A673 (cell line): ENCODE measurements around the gene BABAM2. TPM values are rescaled to one million over a fixed set of nuclear protein-coding genes. Genes with fewer than 3 reads are reported as not detected.

Experiments
- BruUV-seq: library from RNA; stranded (reverse); fragments of 400-500 nt; replicated peaks from 2 replicates; lab custom pipeline; 2021; lab: Mats Ljungman, UMichigan
- CTCF ChIA-PET: fragments of 300-600 bp; sonication (Branson Sonifier 250); formaldehyde crosslinking; loops from one replicate; lab custom pipeline; 2022; ENCODE audit warnings: antibody characterized with exemption; lab: Charles Lee
- POLR2A ChIA-PET: fragments of 300-600 bp; sonication (Branson Sonifier 250); formaldehyde crosslinking; loops from one replicate; lab custom pipeline; 2022; ENCODE audit warnings: antibody characterized with exemption; ENCODE audit not compliant: low non-redundant PET; lab: Charles Lee
- DNase-seq: peaks from one replicate; pipeline ENCODE4 v3.0.0-alpha.2; 2015; ENCODE audit warnings: low spot score
- H3K27ac ChIP-seq: fragments of 200-600 bp; sonication (generic); 2 replicates; pipeline ENCODE4 v1.5.1; 2016; ENCODE audit warnings: mixed run types, low read depth, mild to moderate bottlenecking, mixed read lengths, antibody characterized with exemption, low read length; ENCODE audit not compliant: poor library complexity, severe bottlenecking
- H3K27me3 ChIP-seq: fragments of 200-600 bp; sonication (generic); replicated peaks from 2 replicates; pipeline ENCODE4 v1.6.1; 2017; ENCODE audit warnings: mixed run types, low read depth, mild to moderate bottlenecking, mixed read lengths, antibody characterized with exemption, low read length; ENCODE audit not compliant: insufficient read depth, poor library complexity
- H3K36me3 ChIP-seq: fragments of 200-600 bp; sonication (generic); 2 replicates; pipeline ENCODE4 v1.6.1; 2016; ENCODE audit warnings: mixed run types, mild to moderate bottlenecking, mixed read lengths, antibody characterized with exemption, low read length; ENCODE audit not compliant: insufficient read depth, poor library complexity, severe bottlenecking
- H3K4me1 ChIP-seq: fragments of 200-600 bp; sonication (generic); 2 replicates; pipeline ENCODE4 v1.6.1; 2017; ENCODE audit warnings: mixed run types, mild to moderate bottlenecking, mixed read lengths, antibody characterized with exemption, low read length; ENCODE audit not compliant: insufficient read depth, poor library complexity, severe bottlenecking
- H3K4me3 ChIP-seq: fragments of 200-600 bp; sonication (generic); 2 replicates; pipeline ENCODE4 v1.5.1; 2016; ENCODE audit warnings: low read depth, mixed run types, mild to moderate bottlenecking, mixed read lengths, low read length; ENCODE audit not compliant: poor library complexity, severe bottlenecking
- H3K9me3 ChIP-seq: fragments of 200-600 bp; sonication (generic); 2 replicates; pipeline ENCODE4 v1.6.1; 2016; ENCODE audit warnings: mixed run types, low read depth, mild to moderate bottlenecking, mixed read lengths, antibody characterized with exemption, low read length; ENCODE audit not compliant: poor library complexity, severe bottlenecking
- CTCF ChIP-seq: fragments of 300-800, 200-600 bp; sonication (generic); conservative IDR thresholded peaks from 2 replicates; pipeline ENCODE4 v1.5.1; 2017; ENCODE audit warnings: low read depth, mild to moderate bottlenecking, antibody characterized with exemption, low read length, moderate library complexity, mixed read lengths
- EZH2 ChIP-seq: fragments of 200-600 bp; sonication (generic); IDR thresholded peaks from 2 replicates; pipeline ENCODE4 v1.6.1; 2017; ENCODE audit warnings: borderline replicate concordance, low read depth, mild to moderate bottlenecking, mixed read lengths, antibody characterized with exemption, low read length; ENCODE audit not compliant: poor library complexity, severe bottlenecking
- intact Hi-C: fragments of 100-400 bp; cut with micrococcal nuclease; formaldehyde crosslinking; loops from one replicate; pipeline ENCODE4 v1.10.0; 2022; ENCODE audit not compliant: unreplicated experiment
- total RNA-seq: library from RNA; stranded (reverse); gene quantifications from 2 replicates; pipeline ENCODE4 v1.2.3, GENCODE V29; 2021

The BABAM2 gene
- total RNA-seq, 1 experiment from 2014 or later: 21.8 TPM

- TF ChIP-seq EZH2: no peak
- TF ChIP-seq CTCF: no peak
- no peak for DNase-seq
- Histone ChIP-seq H3K36me3 (no peaks in the 10 kb centered on the region), H3K4me3 (no peak overlapping the region), H3K27ac (no peak overlapping the region), H3K4me1 (no peaks in the 10 kb centered on the region), H3K27me3 (no peaks in the 10 kb centered on the region), H3K9me3 (no peaks in the 10 kb centered on the region)
- POLR2A ChIA-PET: no interaction called here
- CTCF ChIA-PET: no interaction called here
- intact Hi-C loops: no loop called here
- BruUV-seq: no TSS peak
These were observed 476.2 kb downstream of the BABAM2 start for GRCh38 chr2:28366496-28367282.

- Histone ChIP-seq H3K9me3 (no peaks in the 10 kb centered on the region), H3K4me1 (no peaks in the 10 kb centered on the region), H3K27me3 (no peaks in the 10 kb centered on the region), H3K4me3 (no peak overlapping the region), H3K27ac (no peak overlapping the region), H3K36me3 (no peaks in the 10 kb centered on the region)
- no peak for DNase-seq
- intact Hi-C loops: no loop called here
- POLR2A ChIA-PET: no interaction called here
- no TSS peak for BruUV-seq
- TF ChIP-seq EZH2: no peak
- TF ChIP-seq CTCF: no peak
- CTCF ChIA-PET: no interaction called here
These were observed 477.3 kb downstream of the BABAM2 start for GRCh38 chr2:28367667-28368356.

- POLR2A ChIA-PET: no interaction called here
These were observed 477.8 kb downstream of the BABAM2 start for GRCh38 chr2:28368357-28368798.

More at GRCh38 chr2:28368357-28368798, 477.8 kb downstream of the BABAM2 start:
- no TSS peak for BruUV-seq
- CTCF ChIA-PET: no interaction called here
- no peak for DNase-seq
- H3K27ac ChIP-seq: no peak overlapping the region
- no peaks in the 10 kb centered on the region for H3K9me3 ChIP-seq
- intact Hi-C loops: no loop called here
- no peaks in the 10 kb centered on the region for H3K36me3 ChIP-seq
- no peaks in the 10 kb centered on the region for H3K4me1 ChIP-seq
- no peak overlapping the region for H3K4me3 ChIP-seq
- TF ChIP-seq EZH2: no peak
- no peak for TF ChIP-seq CTCF
- H3K27me3 ChIP-seq: no peaks in the 10 kb centered on the region
